ENCODE results near the gene OGFOD3.
"Not testable (repeated sequence)": the region's sequence is repeated elsewhere in the genome, so short reads cannot be mapped to it uniquely, and the experiment has no call there.

OGFOD3 gene

GRCh38 chr17:82432017-82432416, 13.6 kb upstream of the OGFOD3 start:
- DNase-seq: no peak

DNA sequence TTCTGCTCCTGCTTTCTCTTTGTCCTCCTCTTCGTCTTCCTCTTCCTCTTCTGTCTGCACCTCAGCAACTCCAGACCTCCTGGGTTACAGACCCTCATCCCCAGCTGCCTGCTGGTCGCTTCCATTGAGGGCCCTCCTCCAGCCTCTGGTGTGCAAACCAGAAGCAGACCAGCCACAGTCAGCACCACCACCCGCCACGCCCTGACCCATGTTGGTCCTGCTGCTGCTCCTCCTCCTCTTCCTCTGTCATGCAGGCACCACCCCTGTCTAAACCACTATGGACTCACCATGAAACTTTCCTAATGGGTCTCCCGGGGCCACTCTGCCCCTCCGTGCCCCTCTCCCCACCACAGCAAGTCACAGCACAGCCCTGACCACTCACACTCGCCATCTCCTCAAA, 11.4 kb upstream of the OGFOD3 start:
- no peak for DNase-seq

GRCh38 chr17:82428546-82428945, 10.2 kb upstream of the OGFOD3 start:
- DNase-seq: no peak

- DNase-seq: no peak
Observed at GRCh38 chr17:82424863-82425159, 6.4 kb upstream of the OGFOD3 start.

DNA sequence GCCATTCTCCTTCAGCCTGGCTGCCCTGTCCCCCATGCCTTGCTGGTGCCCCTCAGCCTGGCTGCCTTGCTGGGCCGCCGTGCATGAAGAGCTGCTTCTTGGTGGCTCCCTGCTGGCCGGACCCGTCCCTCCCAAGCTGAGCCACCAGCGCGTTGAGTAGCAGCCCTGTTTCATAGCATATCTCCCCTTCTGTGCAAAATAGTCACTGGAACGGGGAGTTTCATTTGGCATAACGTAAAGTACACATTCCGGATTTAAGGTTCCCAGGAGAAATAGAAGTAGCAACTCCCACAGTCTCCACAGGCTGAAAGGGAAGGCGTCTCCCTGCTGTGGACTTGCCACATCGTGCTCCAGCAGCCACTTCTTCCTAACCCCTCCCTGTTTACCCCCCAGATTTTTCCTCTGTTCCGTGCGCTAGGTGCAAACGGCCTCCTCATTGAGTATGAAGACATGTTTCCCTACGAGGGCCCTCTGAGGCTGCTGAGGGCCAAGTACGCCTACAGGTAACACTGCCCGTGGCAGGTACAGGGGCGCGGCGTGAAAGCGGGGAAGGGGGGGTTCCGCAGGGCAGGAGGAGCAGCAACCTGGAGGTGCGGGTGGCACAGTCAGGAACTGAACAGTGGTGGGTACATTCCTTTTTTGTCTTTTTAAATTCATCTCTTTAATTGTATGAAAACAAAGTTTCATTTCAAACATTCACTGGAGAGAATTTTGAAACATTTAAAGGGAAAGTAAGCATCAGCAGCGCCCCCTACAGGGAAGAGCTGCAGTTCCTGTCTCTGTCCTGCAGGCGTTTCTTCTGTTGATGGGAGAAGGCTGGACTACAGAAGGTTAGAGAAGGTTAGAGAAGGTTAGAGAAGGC, 5.8 kb upstream of the OGFOD3 start:
- DNase-seq: no peak

DNA sequence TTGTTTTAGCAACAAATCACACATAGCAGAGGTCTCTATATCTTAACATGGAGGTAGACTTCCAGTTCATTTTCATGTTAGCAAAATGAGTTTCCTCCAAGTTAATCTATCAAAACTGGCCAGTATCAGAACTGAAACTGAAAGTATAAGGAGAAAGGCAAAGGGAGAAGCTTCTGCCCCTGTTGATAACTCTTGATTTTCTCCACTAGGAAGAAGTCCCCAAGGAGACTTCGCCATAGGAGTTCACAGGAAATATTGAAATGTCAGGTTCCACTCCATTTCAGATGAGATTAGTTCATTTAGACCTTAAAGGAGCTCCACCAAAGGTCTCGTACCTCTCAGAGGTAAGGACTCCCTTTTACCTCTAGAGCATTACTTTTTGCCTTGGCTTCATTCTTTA, 1.2 kb upstream of the OGFOD3 start:
- DNase-seq: no peak

GRCh38 chr17:82416771-82417170, 1.6 kb downstream of the OGFOD3 start:
- DNase-seq: no peak

- DNase-seq: no peak
Observed at GRCh38 chr17:82416264-82416663, 2.1 kb downstream of the OGFOD3 start.

DNA sequence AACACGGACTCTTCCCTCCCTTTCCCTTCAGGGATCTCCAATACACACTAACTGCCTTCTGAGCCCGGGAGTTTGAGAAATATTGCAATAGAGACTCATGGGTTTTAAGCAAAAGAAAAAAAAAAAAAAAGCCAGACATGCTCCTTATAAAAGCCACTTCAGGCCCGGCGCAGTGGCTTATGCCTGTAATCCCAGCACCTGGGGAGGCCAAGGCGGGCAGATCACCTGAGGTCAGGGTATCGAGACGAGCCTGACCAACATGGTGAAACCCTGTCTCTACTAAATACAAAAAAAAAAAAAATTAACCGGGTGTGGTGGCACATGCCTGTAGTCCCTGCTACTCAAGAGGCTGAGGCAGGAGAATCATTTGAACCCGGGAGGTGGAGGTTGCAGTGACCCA, 2.6 kb downstream of the OGFOD3 start:
- DNase-seq: no peak

GRCh38 chr17:82415336-82415735, 3.0 kb downstream of the OGFOD3 start:
- no peak for DNase-seq

DNA sequence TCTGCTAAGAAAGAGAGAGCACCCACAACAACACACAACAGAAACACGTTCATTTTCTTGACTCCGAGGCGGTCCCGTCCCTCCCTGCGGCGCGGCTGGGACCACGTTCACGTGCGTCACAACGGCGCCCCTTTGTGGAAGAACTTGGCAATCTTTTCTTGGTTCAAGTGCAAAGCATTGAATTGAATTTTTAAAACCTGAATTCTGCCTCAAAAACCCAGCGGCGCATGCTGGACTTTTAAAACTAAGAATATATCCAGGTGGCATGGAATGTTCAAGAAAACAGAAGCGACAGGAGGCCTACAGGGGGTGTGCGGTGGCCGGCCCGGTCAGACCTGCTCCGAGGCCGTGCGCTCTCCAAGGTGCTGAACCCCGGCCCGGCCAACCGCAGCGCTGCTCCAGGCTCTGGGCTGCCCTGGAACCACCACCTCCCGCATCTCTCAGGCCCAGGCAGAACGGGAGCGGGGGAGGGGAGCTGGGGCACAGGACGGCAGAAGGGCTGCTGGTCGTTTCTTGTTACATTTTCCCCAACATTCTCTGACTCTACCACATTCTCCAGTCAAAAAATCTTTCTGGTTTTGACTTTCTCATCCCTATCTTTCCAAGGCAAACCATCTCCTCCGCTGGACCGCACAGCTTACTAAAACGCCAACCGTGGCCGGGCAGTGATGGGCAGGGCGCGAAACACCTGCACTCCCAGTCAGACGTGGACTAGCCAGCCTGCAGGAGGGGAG, 3.7 kb downstream of the OGFOD3 start:
- DNase-seq: no peak

DNA sequence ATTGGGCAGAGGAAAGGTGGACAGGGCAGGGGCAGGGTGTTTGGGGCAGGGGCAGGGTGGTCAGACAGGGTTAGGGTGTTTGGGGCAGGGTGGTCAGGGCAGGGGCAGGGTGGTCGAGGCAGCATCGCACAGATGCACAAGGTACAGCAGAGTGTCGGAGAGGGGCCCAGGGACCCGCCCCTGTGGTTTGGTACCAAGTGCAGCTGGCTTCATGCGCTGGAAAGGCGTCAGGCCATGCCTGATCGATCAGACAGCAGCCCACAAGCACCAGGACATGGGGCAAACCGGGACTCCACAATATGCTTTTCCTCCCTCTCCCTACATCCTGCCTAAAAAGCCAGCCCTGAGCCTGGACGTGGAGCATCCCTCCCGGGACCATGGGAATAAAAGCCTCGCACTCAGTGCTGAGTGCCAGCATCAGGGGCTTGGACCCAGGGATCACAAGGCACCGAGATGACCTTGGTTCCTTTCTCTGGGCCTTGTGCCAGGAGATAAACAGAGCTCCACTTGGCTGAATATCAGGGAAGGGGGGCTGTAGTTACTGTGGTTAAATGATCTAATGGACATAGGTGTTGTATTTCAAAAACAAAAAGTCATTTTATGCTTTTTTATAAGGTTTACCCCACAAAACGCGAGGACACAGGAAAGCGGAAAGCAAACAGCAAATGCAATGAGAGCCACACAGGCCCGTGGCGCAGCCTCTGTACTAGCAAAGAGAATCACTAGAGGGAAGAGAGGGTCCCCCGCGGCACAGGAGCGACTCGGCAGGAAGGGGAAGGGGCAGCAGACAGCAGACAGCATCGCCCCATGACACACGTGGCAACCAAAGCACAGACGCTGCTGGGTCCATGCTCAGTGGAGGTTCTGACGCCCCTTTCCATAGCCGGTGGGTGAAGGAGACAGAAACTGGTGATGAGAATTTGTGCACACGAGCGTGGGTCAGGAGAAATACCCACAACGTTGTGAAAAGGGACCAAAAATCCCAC, 5.6 kb downstream of the OGFOD3 start:
- DNase-seq: no peak

GRCh38 chr17:82412081-82412480, 6.3 kb downstream of the OGFOD3 start:
- DNase-seq: not testable (repeated sequence)

DNA sequence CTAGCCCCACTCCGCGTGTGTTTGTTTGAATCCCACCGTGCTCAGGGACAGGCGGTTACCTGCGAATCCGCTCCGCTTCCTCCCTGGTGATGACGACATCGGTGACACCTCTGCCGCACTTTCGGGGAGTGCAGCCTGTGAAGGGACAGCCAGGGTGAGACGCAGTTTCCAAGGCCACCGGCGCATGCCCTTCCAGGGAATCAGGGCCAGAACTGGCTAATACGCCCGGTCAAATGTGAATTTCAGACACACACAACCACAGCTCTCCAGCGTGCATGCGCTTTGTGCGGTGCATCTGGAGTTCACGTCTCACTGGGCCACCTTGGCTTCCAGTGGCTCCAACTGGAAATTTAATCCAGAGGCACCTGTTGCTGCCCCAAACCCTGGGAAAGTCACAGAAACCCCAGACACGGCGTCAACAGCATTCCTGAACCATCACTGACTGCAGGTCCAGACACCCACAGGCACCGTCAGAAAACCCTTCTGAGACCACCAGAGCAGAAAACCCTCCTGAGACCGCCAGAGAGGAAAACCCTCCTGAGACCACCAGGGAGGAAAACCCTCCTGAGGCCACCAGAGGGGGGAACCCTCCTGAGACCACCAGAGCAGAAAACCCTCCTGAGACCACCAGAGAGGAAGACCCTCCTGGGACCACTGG, 6.9 kb downstream of the OGFOD3 start:
- DNase-seq: no peak

GRCh38 chr17:82410014-82410716, 8.2 kb downstream of the OGFOD3 start:
- DNase-seq: no peak

- no peak for DNase-seq
Observed at GRCh38 chr17:82408938-82409318, 9.5 kb downstream of the OGFOD3 start.

DNA sequence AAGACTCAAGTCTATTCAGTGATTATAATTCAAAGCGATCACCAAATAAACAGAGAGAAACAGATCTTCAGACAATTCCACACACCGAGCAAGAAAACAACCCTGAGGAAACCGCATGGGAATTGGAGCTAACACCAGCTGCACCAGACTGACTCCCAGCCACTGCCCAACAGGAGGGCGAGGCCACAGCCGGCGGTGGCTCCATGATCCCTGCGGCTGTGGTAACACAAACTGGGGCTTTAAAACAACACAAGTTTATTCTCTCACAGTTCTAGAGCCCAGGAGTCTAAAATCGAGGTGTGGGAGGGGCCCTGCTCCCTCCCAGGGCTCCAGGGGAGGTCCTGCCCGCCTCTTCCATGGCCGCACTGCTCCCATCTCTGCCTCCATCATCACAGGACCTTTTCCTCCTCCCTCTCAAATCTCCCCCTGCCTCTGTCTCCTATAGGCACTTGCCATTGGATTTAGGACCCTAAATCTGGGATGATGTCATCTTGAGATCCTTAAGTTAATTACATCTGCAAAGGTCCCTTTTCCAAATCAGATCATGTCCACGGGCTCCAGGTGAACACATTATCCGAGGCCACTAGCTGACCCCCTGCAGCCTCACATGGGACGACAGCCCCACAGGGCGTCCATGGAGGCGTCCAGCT, 10.0 kb downstream of the OGFOD3 start:
- no peak for DNase-seq

- DNase-seq: no peak
Observed at GRCh38 chr17:82407255-82407654, 11.1 kb downstream of the OGFOD3 start.

GRCh38 chr17:82406131-82406671, 12.2 kb downstream of the OGFOD3 start:
- DNase-seq: no peak

DNA sequence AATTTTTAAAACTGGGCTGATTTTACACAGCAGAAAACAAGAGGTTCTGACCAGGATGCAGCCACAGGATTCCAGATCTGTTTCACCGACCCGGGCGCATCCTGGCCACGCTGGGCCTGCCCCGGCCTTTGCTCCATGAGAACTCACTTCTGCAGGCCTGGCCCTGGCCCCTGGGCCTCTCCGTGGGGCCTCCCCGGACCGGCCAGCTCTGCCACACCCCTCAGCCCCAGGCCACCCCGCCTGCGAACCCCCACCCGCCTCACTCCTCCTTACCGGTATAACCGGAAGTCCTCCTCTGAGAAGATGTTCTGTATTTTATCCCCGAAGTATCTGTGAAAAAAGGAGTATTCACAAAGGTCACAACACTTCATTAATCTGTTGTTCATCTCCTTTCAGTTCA, 13.3 kb downstream of the OGFOD3 start:
- no peak for DNase-seq
